ENCODE measurements around the gene FZR1.

The FZR1 gene

GRCh38 chr19:3505598-3506383 lies at the start of gene FZR1:
Gene FZR1 (plus strand): TSS chr19:3506311. CDS start chr19:3522990, 16,679 bp downstream.
- Histone ChIP-seq H3K4me3 (peak within 1 kb of the TSS; percentile 93), H3K9me3 (ENCODE audit: low read depth, low read length) (no peaks in the 10 kb centered on the region), H3K27ac (peak within 1 kb of the TSS; percentile 94), H3K36me3 (ENCODE audit: insufficient read depth, low read length) (peaks cover 21% of the 10 kb centered on the region; the same call in 1 of the 2 replicates), H3K9ac (ENCODE audit: insufficient read length) (peak within 1 kb of the TSS; percentile 96)
- DNase-seq (ENCODE audit: low read depth, low spot score) = peak; percentile 86
- no peak for TF ChIP-seq EZH2 (IDR thresholded peaks at IDR 0.05)
- peak; percentile 66; the same call in 1 of the 2 replicates for TF ChIP-seq POLR2AphosphoS5 (IDR thresholded peaks at IDR 0.05; ENCODE audit: borderline replicate concordance, low read depth, low read length)
- TF ChIP-seq FOXP2 (optimal IDR thresholded peaks at IDR 0.05; ENCODE audit: control extremely low read depth, extremely low read length, insufficient read depth) = peak; percentile 73

GRCh38 chr19:3456925-3457527 lies 49.1 kb upstream of the FZR1 start:
- DNase-seq (ENCODE audit: low read depth, low spot score) = no peak
- TF ChIP-seq EZH2 (IDR thresholded peaks at IDR 0.05) (no peak), FOXP2 (optimal IDR thresholded peaks at IDR 0.05; ENCODE audit: control extremely low read depth, extremely low read length, insufficient read depth) (no peak), POLR2AphosphoS5 (IDR thresholded peaks at IDR 0.05; ENCODE audit: borderline replicate concordance, low read depth, low read length) (no peak)
- H3K4me3 ChIP-seq = no peak overlapping the region
- no peak overlapping the region for H3K27ac ChIP-seq
- no peak overlapping the region for H3K9ac ChIP-seq (ENCODE audit: insufficient read length)
- H3K9me3 ChIP-seq (ENCODE audit: low read depth, low read length) = no peaks in the 10 kb centered on the region
- H3K36me3 ChIP-seq (ENCODE audit: insufficient read depth, low read length) = peaks cover 44% of the 10 kb centered on the region

- H3K27ac ChIP-seq = no peak overlapping the region
- TF ChIP-seq EZH2 (IDR thresholded peaks at IDR 0.05) = no peak
- TF ChIP-seq POLR2AphosphoS5 (IDR thresholded peaks at IDR 0.05; ENCODE audit: borderline replicate concordance, low read depth, low read length) = no peak; the same call in 1 of the 2 replicates
- no peak for TF ChIP-seq FOXP2 (optimal IDR thresholded peaks at IDR 0.05; ENCODE audit: control extremely low read depth, extremely low read length, insufficient read depth)
- no peak for DNase-seq (ENCODE audit: low read depth, low spot score)
- no peaks in the 10 kb centered on the region for H3K9me3 ChIP-seq (ENCODE audit: low read depth, low read length)
- no peak overlapping the region for H3K9ac ChIP-seq (ENCODE audit: insufficient read length)
- no peak overlapping the region for H3K4me3 ChIP-seq
- H3K36me3 ChIP-seq (ENCODE audit: insufficient read depth, low read length) = peaks cover 41% of the 10 kb centered on the region
These were observed 48.4 kb upstream of the FZR1 start for GRCh38 chr19:3457528-3458228.

GRCh38 chr19:3458229-3459088 lies 47.7 kb upstream of the FZR1 start:
- Histone ChIP-seq H3K27ac (no peak overlapping the region), H3K9ac (ENCODE audit: insufficient read length) (no peak overlapping the region), H3K9me3 (ENCODE audit: low read depth, low read length) (no peaks in the 10 kb centered on the region), H3K36me3 (ENCODE audit: insufficient read depth, low read length) (peaks cover 38% of the 10 kb centered on the region), H3K4me3 (no peak overlapping the region)
- no peak for DNase-seq (ENCODE audit: low read depth, low spot score)
- TF ChIP-seq FOXP2 (optimal IDR thresholded peaks at IDR 0.05; ENCODE audit: control extremely low read depth, extremely low read length, insufficient read depth) (no peak), EZH2 (IDR thresholded peaks at IDR 0.05) (no peak), POLR2AphosphoS5 (IDR thresholded peaks at IDR 0.05; ENCODE audit: borderline replicate concordance, low read depth, low read length) (0 out of 2 replicates have a peak, but pooled peaks have one; percentile 30)

GRCh38 chr19:3459089-3459881 lies 46.8 kb upstream of the FZR1 start:
- TF ChIP-seq POLR2AphosphoS5 (IDR thresholded peaks at IDR 0.05; ENCODE audit: borderline replicate concordance, low read depth, low read length) = no peak
- TF ChIP-seq FOXP2 (optimal IDR thresholded peaks at IDR 0.05; ENCODE audit: control extremely low read depth, extremely low read length, insufficient read depth) = no peak
- no peak for TF ChIP-seq EZH2 (IDR thresholded peaks at IDR 0.05)
- no peak for DNase-seq (ENCODE audit: low read depth, low spot score)
- no peak overlapping the region for H3K9ac ChIP-seq (ENCODE audit: insufficient read length)

GRCh38 chr19:3459965-3460582 lies 46.0 kb upstream of the FZR1 start:
- Histone ChIP-seq H3K9me3 (ENCODE audit: low read depth, low read length) (no peaks in the 10 kb centered on the region), H3K9ac (ENCODE audit: insufficient read length) (no peak overlapping the region), H3K36me3 (ENCODE audit: insufficient read depth, low read length) (peaks cover 22% of the 10 kb centered on the region), H3K4me3 (no peak overlapping the region), H3K27ac (no peak overlapping the region)
- no peak for DNase-seq (ENCODE audit: low read depth, low spot score)
- TF ChIP-seq EZH2 (IDR thresholded peaks at IDR 0.05) (no peak), FOXP2 (optimal IDR thresholded peaks at IDR 0.05; ENCODE audit: control extremely low read depth, extremely low read length, insufficient read depth) (no peak), POLR2AphosphoS5 (IDR thresholded peaks at IDR 0.05; ENCODE audit: borderline replicate concordance, low read depth, low read length) (no peak)

More at GRCh38 chr19:3459089-3459881, 46.8 kb upstream of the FZR1 start:
- Histone ChIP-seq H3K27ac (no peak overlapping the region), H3K36me3 (ENCODE audit: insufficient read depth, low read length) (peaks cover 30% of the 10 kb centered on the region), H3K9me3 (ENCODE audit: low read depth, low read length) (no peaks in the 10 kb centered on the region), H3K4me3 (no peak overlapping the region)
